ENCODE results near the gene RFX7.
A peak's percentile ranks its signal among the peaks of the same experiment; 100 is the strongest.
"Not testable (repeated sequence)": the region's sequence is repeated elsewhere in the genome, so short reads cannot be mapped to it uniquely, and the experiment has no call there.

The RFX7 gene

GRCh38 chr15:56243163-56244037 lies at the start of gene RFX7:
TSS of gene RFX7 (minus strand) at chr15:56243879. CDS start at chr15:56243285, 594 bp downstream.
- no peaks in the 10 kb centered on the region for H3K9me3 ChIP-seq (ENCODE audit: control insufficient read depth, insufficient read depth, low read length)
- H3K4me3 ChIP-seq (ENCODE audit: low read depth, low read length) = peak within 1 kb of the TSS; percentile 81
- H3K9ac ChIP-seq (ENCODE audit: low read depth, low read length) = peak within 1 kb of the TSS; percentile 79
- peaks cover 7% of the 10 kb centered on the region for H3K4me1 ChIP-seq (ENCODE audit: control insufficient read depth, insufficient read depth, low read length)
- no peaks in the 10 kb centered on the region for H3K27me3 ChIP-seq (ENCODE audit: control insufficient read depth, insufficient read depth, low read length)
- no peaks in the 10 kb centered on the region for H3K36me3 ChIP-seq (ENCODE audit: control insufficient read depth, insufficient read depth, low read length)

- Histone ChIP-seq H3K36me3 (ENCODE audit: control insufficient read depth, insufficient read depth, low read length) (no peaks in the 10 kb centered on the region), H3K4me3 (ENCODE audit: low read depth, low read length) (no peak overlapping the region), H3K27me3 (ENCODE audit: control insufficient read depth, insufficient read depth, low read length) (no peaks in the 10 kb centered on the region), H3K4me1 (ENCODE audit: control insufficient read depth, insufficient read depth, low read length) (no peaks in the 10 kb centered on the region), H3K9ac (ENCODE audit: low read depth, low read length) (no peak overlapping the region), H3K9me3 (ENCODE audit: control insufficient read depth, insufficient read depth, low read length) (no peaks in the 10 kb centered on the region)
These were observed 49.1 kb upstream of the RFX7 start for GRCh38 chr15:56292546-56293316.

- Histone ChIP-seq H3K27me3 (ENCODE audit: control insufficient read depth, insufficient read depth, low read length) (no peaks in the 10 kb centered on the region), H3K36me3 (ENCODE audit: control insufficient read depth, insufficient read depth, low read length) (no peaks in the 10 kb centered on the region), H3K9ac (ENCODE audit: low read depth, low read length) (no peak overlapping the region), H3K4me1 (ENCODE audit: control insufficient read depth, insufficient read depth, low read length) (no peaks in the 10 kb centered on the region), H3K9me3 (ENCODE audit: control insufficient read depth, insufficient read depth, low read length) (no peaks in the 10 kb centered on the region), H3K4me3 (ENCODE audit: low read depth, low read length) (no peak overlapping the region)
These were observed 48.1 kb upstream of the RFX7 start for GRCh38 chr15:56291741-56292140.

GRCh38 chr15:56286213-56286612 lies 42.5 kb upstream of the RFX7 start:
- Histone ChIP-seq H3K9me3 (ENCODE audit: control insufficient read depth, insufficient read depth, low read length) (no peaks in the 10 kb centered on the region), H3K4me1 (ENCODE audit: control insufficient read depth, insufficient read depth, low read length) (no peaks in the 10 kb centered on the region), H3K9ac (ENCODE audit: low read depth, low read length) (no peak overlapping the region), H3K36me3 (ENCODE audit: control insufficient read depth, insufficient read depth, low read length) (no peaks in the 10 kb centered on the region), H3K4me3 (ENCODE audit: low read depth, low read length) (no peak overlapping the region), H3K27me3 (ENCODE audit: control insufficient read depth, insufficient read depth, low read length) (peaks cover 13% of the 10 kb centered on the region)

- peaks cover 31% of the 10 kb centered on the region for H3K27me3 ChIP-seq (ENCODE audit: control insufficient read depth, insufficient read depth, low read length)
- no peak overlapping the region for H3K9ac ChIP-seq (ENCODE audit: low read depth, low read length)
- no peak overlapping the region for H3K4me3 ChIP-seq (ENCODE audit: low read depth, low read length)
- no peaks in the 10 kb centered on the region for H3K4me1 ChIP-seq (ENCODE audit: control insufficient read depth, insufficient read depth, low read length)
- H3K36me3 ChIP-seq (ENCODE audit: control insufficient read depth, insufficient read depth, low read length) = no peaks in the 10 kb centered on the region
- H3K9me3 ChIP-seq (ENCODE audit: control insufficient read depth, insufficient read depth, low read length) = no peaks in the 10 kb centered on the region
These were observed 37.5 kb upstream of the RFX7 start for GRCh38 chr15:56281145-56281544.

GRCh38 chr15:56273724-56274123 lies 30.0 kb upstream of the RFX7 start:
- no peak overlapping the region for H3K9ac ChIP-seq (ENCODE audit: low read depth, low read length)
- no peaks in the 10 kb centered on the region for H3K9me3 ChIP-seq (ENCODE audit: control insufficient read depth, insufficient read depth, low read length)
- H3K27me3 ChIP-seq (ENCODE audit: control insufficient read depth, insufficient read depth, low read length) = no peaks in the 10 kb centered on the region
- H3K4me1 ChIP-seq (ENCODE audit: control insufficient read depth, insufficient read depth, low read length) = no peaks in the 10 kb centered on the region
- no peaks in the 10 kb centered on the region for H3K36me3 ChIP-seq (ENCODE audit: control insufficient read depth, insufficient read depth, low read length)
- no peak overlapping the region for H3K4me3 ChIP-seq (ENCODE audit: low read depth, low read length)

GRCh38 chr15:56272454-56272853 lies 28.8 kb upstream of the RFX7 start:
- Histone ChIP-seq H3K9me3 (ENCODE audit: control insufficient read depth, insufficient read depth, low read length) (no peaks in the 10 kb centered on the region), H3K36me3 (ENCODE audit: control insufficient read depth, insufficient read depth, low read length) (no peaks in the 10 kb centered on the region), H3K27me3 (ENCODE audit: control insufficient read depth, insufficient read depth, low read length) (no peaks in the 10 kb centered on the region), H3K4me1 (ENCODE audit: control insufficient read depth, insufficient read depth, low read length) (no peaks in the 10 kb centered on the region), H3K9ac (ENCODE audit: low read depth, low read length) (no peak overlapping the region), H3K4me3 (ENCODE audit: low read depth, low read length) (no peak overlapping the region)

- not testable (repeated sequence) for H3K36me3 ChIP-seq (ENCODE audit: control insufficient read depth, insufficient read depth, low read length); H3K4me3 ChIP-seq (ENCODE audit: low read depth, low read length); H3K9ac ChIP-seq (ENCODE audit: low read depth, low read length); H3K9me3 ChIP-seq (ENCODE audit: control insufficient read depth, insufficient read depth, low read length); H3K4me1 ChIP-seq (ENCODE audit: control insufficient read depth, insufficient read depth, low read length); H3K27me3 ChIP-seq (ENCODE audit: control insufficient read depth, insufficient read depth, low read length)
These were observed 22.8 kb upstream of the RFX7 start for GRCh38 chr15:56266465-56266864.

- H3K27me3 ChIP-seq (ENCODE audit: control insufficient read depth, insufficient read depth, low read length) = no peaks in the 10 kb centered on the region
- no peaks in the 10 kb centered on the region for H3K36me3 ChIP-seq (ENCODE audit: control insufficient read depth, insufficient read depth, low read length)
- no peaks in the 10 kb centered on the region for H3K4me1 ChIP-seq (ENCODE audit: control insufficient read depth, insufficient read depth, low read length)
- no peak overlapping the region for H3K4me3 ChIP-seq (ENCODE audit: low read depth, low read length)
- H3K9ac ChIP-seq (ENCODE audit: low read depth, low read length) = no peak overlapping the region
- no peaks in the 10 kb centered on the region for H3K9me3 ChIP-seq (ENCODE audit: control insufficient read depth, insufficient read depth, low read length)
These were observed 18.3 kb upstream of the RFX7 start for GRCh38 chr15:56261854-56262509.

GRCh38 chr15:56257306-56257705 lies 13.6 kb upstream of the RFX7 start:
- H3K4me3 ChIP-seq (ENCODE audit: low read depth, low read length); H3K9ac ChIP-seq (ENCODE audit: low read depth, low read length); H3K9me3 ChIP-seq (ENCODE audit: control insufficient read depth, insufficient read depth, low read length); H3K4me1 ChIP-seq (ENCODE audit: control insufficient read depth, insufficient read depth, low read length); H3K36me3 ChIP-seq (ENCODE audit: control insufficient read depth, insufficient read depth, low read length); H3K27me3 ChIP-seq (ENCODE audit: control insufficient read depth, insufficient read depth, low read length): not testable (repeated sequence)

- Histone ChIP-seq H3K27me3 (ENCODE audit: control insufficient read depth, insufficient read depth, low read length) (no peaks in the 10 kb centered on the region), H3K4me1 (ENCODE audit: control insufficient read depth, insufficient read depth, low read length) (no peaks in the 10 kb centered on the region), H3K9me3 (ENCODE audit: control insufficient read depth, insufficient read depth, low read length) (no peaks in the 10 kb centered on the region), H3K36me3 (ENCODE audit: control insufficient read depth, insufficient read depth, low read length) (no peaks in the 10 kb centered on the region), H3K9ac (ENCODE audit: low read depth, low read length) (no peak overlapping the region), H3K4me3 (ENCODE audit: low read depth, low read length) (no peak overlapping the region)
These were observed 10.6 kb upstream of the RFX7 start for GRCh38 chr15:56254265-56254664.
